Measurements from ENCODE around the gene RNF225.
"Not testable (repeated sequence)": the region's sequence is repeated elsewhere in the genome, so short reads cannot be mapped to it uniquely, and the experiment has no call there.

The RNF225 gene

GRCh38 chr19:58367698-58368454 is 27.6 kb upstream of the RNF225 start:
- Histone ChIP-seq H3K27me3 (ENCODE audit: insufficient read depth, low read length) (no peaks in the 10 kb centered on the region), H3K4me1 (ENCODE audit: insufficient read depth, low read length) (no peaks in the 10 kb centered on the region), H3K36me3 (ENCODE audit: insufficient read depth, low read depth, low read length) (no peaks in the 10 kb centered on the region), H3K27ac (ENCODE audit: low read length) (no peak overlapping the region), H3K9me3 (ENCODE audit: insufficient read depth, low read depth, low read length) (no peaks in the 10 kb centered on the region), H3K9ac (ENCODE audit: low read depth, low read length) (no peak overlapping the region), H3K4me3 (ENCODE audit: low read length) (no peak overlapping the region)

- no peaks in the 10 kb centered on the region for H3K4me1 ChIP-seq (ENCODE audit: insufficient read depth, low read length)
- no peaks in the 10 kb centered on the region for H3K9me3 ChIP-seq (ENCODE audit: insufficient read depth, low read depth, low read length)
- no peak overlapping the region for H3K4me3 ChIP-seq (ENCODE audit: low read length)
- no peaks in the 10 kb centered on the region for H3K36me3 ChIP-seq (ENCODE audit: insufficient read depth, low read depth, low read length)
- H3K9ac ChIP-seq (ENCODE audit: low read depth, low read length) = no peak overlapping the region
- no peak overlapping the region for H3K27ac ChIP-seq (ENCODE audit: low read length)
- no peaks in the 10 kb centered on the region for H3K27me3 ChIP-seq (ENCODE audit: insufficient read depth, low read length)
Measured at GRCh38 chr19:58368561-58369360, 26.7 kb upstream of the RNF225 start.

GRCh38 chr19:58372311-58373133 is 22.9 kb upstream of the RNF225 start:
- Histone ChIP-seq H3K36me3 (ENCODE audit: insufficient read depth, low read depth, low read length) (no peaks in the 10 kb centered on the region), H3K4me3 (ENCODE audit: low read length) (no peak overlapping the region), H3K9me3 (ENCODE audit: insufficient read depth, low read depth, low read length) (no peaks in the 10 kb centered on the region), H3K27me3 (ENCODE audit: insufficient read depth, low read length) (no peaks in the 10 kb centered on the region), H3K4me1 (ENCODE audit: insufficient read depth, low read length) (no peaks in the 10 kb centered on the region), H3K9ac (ENCODE audit: low read depth, low read length) (no peak overlapping the region), H3K27ac (ENCODE audit: low read length) (no peak overlapping the region)

- Histone ChIP-seq H3K27ac (ENCODE audit: low read length) (no peak overlapping the region), H3K36me3 (ENCODE audit: insufficient read depth, low read depth, low read length) (no peaks in the 10 kb centered on the region), H3K4me3 (ENCODE audit: low read length) (no peak overlapping the region), H3K9me3 (ENCODE audit: insufficient read depth, low read depth, low read length) (no peaks in the 10 kb centered on the region), H3K27me3 (ENCODE audit: insufficient read depth, low read length) (no peaks in the 10 kb centered on the region), H3K4me1 (ENCODE audit: insufficient read depth, low read length) (no peaks in the 10 kb centered on the region), H3K9ac (ENCODE audit: low read depth, low read length) (no peak overlapping the region)
Measured at GRCh38 chr19:58374200-58374599, 21.3 kb upstream of the RNF225 start.

GRCh38 chr19:58376724-58377123 is 18.7 kb upstream of the RNF225 start:
- not testable (repeated sequence) for H3K36me3 ChIP-seq (ENCODE audit: insufficient read depth, low read depth, low read length); H3K27ac ChIP-seq (ENCODE audit: low read length); H3K4me1 ChIP-seq (ENCODE audit: insufficient read depth, low read length); H3K4me3 ChIP-seq (ENCODE audit: low read length); H3K27me3 ChIP-seq (ENCODE audit: insufficient read depth, low read length); H3K9me3 ChIP-seq (ENCODE audit: insufficient read depth, low read depth, low read length); H3K9ac ChIP-seq (ENCODE audit: low read depth, low read length)

GRCh38 chr19:58379246-58379645 is 16.2 kb upstream of the RNF225 start:
- no peaks in the 10 kb centered on the region for H3K27me3 ChIP-seq (ENCODE audit: insufficient read depth, low read length)
- H3K4me3 ChIP-seq (ENCODE audit: low read length) = no peak overlapping the region
- H3K9me3 ChIP-seq (ENCODE audit: insufficient read depth, low read depth, low read length) = no peaks in the 10 kb centered on the region
- H3K36me3 ChIP-seq (ENCODE audit: insufficient read depth, low read depth, low read length) = no peaks in the 10 kb centered on the region
- H3K27ac ChIP-seq (ENCODE audit: low read length) = no peak overlapping the region
- H3K9ac ChIP-seq (ENCODE audit: low read depth, low read length) = no peak overlapping the region
- H3K4me1 ChIP-seq (ENCODE audit: insufficient read depth, low read length) = no peaks in the 10 kb centered on the region

GRCh38 chr19:58380037-58380661 is 15.3 kb upstream of the RNF225 start:
- H3K4me3 ChIP-seq (ENCODE audit: low read length) = peak overlapping the region; percentile 84
- H3K36me3 ChIP-seq (ENCODE audit: insufficient read depth, low read depth, low read length) = no peaks in the 10 kb centered on the region
- no peaks in the 10 kb centered on the region for H3K4me1 ChIP-seq (ENCODE audit: insufficient read depth, low read length)
- no peaks in the 10 kb centered on the region for H3K27me3 ChIP-seq (ENCODE audit: insufficient read depth, low read length)
- peak overlapping the region; percentile 80 for H3K9ac ChIP-seq (ENCODE audit: low read depth, low read length)
- H3K9me3 ChIP-seq (ENCODE audit: insufficient read depth, low read depth, low read length) = no peaks in the 10 kb centered on the region
- H3K27ac ChIP-seq (ENCODE audit: low read length) = peak overlapping the region; percentile 42

- H3K27me3 ChIP-seq (ENCODE audit: insufficient read depth, low read length) = no peaks in the 10 kb centered on the region
- no peaks in the 10 kb centered on the region for H3K9me3 ChIP-seq (ENCODE audit: insufficient read depth, low read depth, low read length)
- H3K9ac ChIP-seq (ENCODE audit: low read depth, low read length) = peak within 1 kb of the TSS; percentile 80
- peak within 1 kb of the TSS; percentile 84 for H3K4me3 ChIP-seq (ENCODE audit: low read length)
- no peaks in the 10 kb centered on the region for H3K36me3 ChIP-seq (ENCODE audit: insufficient read depth, low read depth, low read length)
- H3K4me1 ChIP-seq (ENCODE audit: insufficient read depth, low read length) = peaks cover 4% of the 10 kb centered on the region; the same call in 1 of the 2 replicates
- H3K27ac ChIP-seq (ENCODE audit: low read length) = peak within 1 kb of the TSS; percentile 42
Measured at GRCh38 chr19:58380662-58381459, 14.6 kb upstream of the RNF225 start, which contains the start of gene ZNF837. Gene ZNF837 (minus strand): TSS chr19:58381030. CDS start chr19:58369332, 11,698 bp downstream.

- H3K4me3 ChIP-seq (ENCODE audit: low read length) = peak overlapping the region; percentile 84
- no peaks in the 10 kb centered on the region for H3K27me3 ChIP-seq (ENCODE audit: insufficient read depth, low read length)
- no peaks in the 10 kb centered on the region for H3K9me3 ChIP-seq (ENCODE audit: insufficient read depth, low read depth, low read length)
- no peak overlapping the region for H3K27ac ChIP-seq (ENCODE audit: low read length)
- H3K9ac ChIP-seq (ENCODE audit: low read depth, low read length) = peak overlapping the region; percentile 48; the same call in 1 of the 2 replicates
- H3K36me3 ChIP-seq (ENCODE audit: insufficient read depth, low read depth, low read length) = no peaks in the 10 kb centered on the region
- peaks cover 6% of the 10 kb centered on the region; the same call in 1 of the 2 replicates for H3K4me1 ChIP-seq (ENCODE audit: insufficient read depth, low read length)
Measured at GRCh38 chr19:58381460-58382212, 13.8 kb upstream of the RNF225 start.

GRCh38 chr19:58382997-58383603 is 12.4 kb upstream of the RNF225 start:
- peaks cover 7% of the 10 kb centered on the region for H3K36me3 ChIP-seq (ENCODE audit: insufficient read depth, low read depth, low read length)
- H3K4me1 ChIP-seq (ENCODE audit: insufficient read depth, low read length) = peaks cover 6% of the 10 kb centered on the region; the same call in 1 of the 2 replicates
- no peak overlapping the region for H3K9ac ChIP-seq (ENCODE audit: low read depth, low read length)
- H3K4me3 ChIP-seq (ENCODE audit: low read length) = no peak overlapping the region
- no peaks in the 10 kb centered on the region for H3K9me3 ChIP-seq (ENCODE audit: insufficient read depth, low read depth, low read length)
- H3K27me3 ChIP-seq (ENCODE audit: insufficient read depth, low read length) = no peaks in the 10 kb centered on the region
- no peak overlapping the region for H3K27ac ChIP-seq (ENCODE audit: low read length)
